HepG2 (cell line): ENCODE measurements around the gene IL13. TPM values are rescaled to one million over a fixed set of nuclear protein-coding genes. Genes with fewer than 3 reads are reported as not detected.

Source experiments
- CAMTA2 ChIP-seq: sonication (generic); formaldehyde crosslinking; IDR thresholded peaks from 2 replicates; pipeline ENCODE4 v1.4.0; 2020; ENCODE audit warnings: mild to moderate bottlenecking, missing genetic modification reagents, borderline replicate concordance
- CCAR2 ChIP-seq: fragments of 200-400 bp; formaldehyde crosslinking; optimal IDR thresholded peaks from 2 replicates; pipeline ENCODE3; 2018; ENCODE audit warnings: low read depth, mild to moderate bottlenecking, low read length, moderate library complexity
- CEBPG ChIP-seq: IDR thresholded peaks from 2 replicates; pipeline ENCODE4 v1.6.1; 2016
- E2F5 ChIP-seq: sonication (generic); formaldehyde crosslinking; conservative IDR thresholded peaks from 2 replicates; pipeline ENCODE4 v1.4.0; 2020; ENCODE audit warnings: missing genetic modification reagents
- EP300 ChIP-seq, 3 experiments: sonication (generic) in 1 of 3; formaldehyde crosslinking in 1 of 3; IDR thresholded peaks; 2 replicates each; pipeline versions ENCODE4 v1.5.1 to v1.6.1; 2011 to 2020; ENCODE audit warnings: low read depth in 2 of 3, low read length in 2 of 3, borderline replicate concordance in 1 of 3, improper control_type of control experiment in 1 of 3, mild to moderate bottlenecking in 1 of 3, missing genetic modification reagents in 1 of 3, moderate library complexity in 1 of 3
- FOXO4 ChIP-seq: sonication (generic); formaldehyde crosslinking; conservative IDR thresholded peaks from 2 replicates; pipeline ENCODE4 v1.8.1; 2023; ENCODE audit warnings: missing genetic modification reagents
- MBNL3 ChIP-seq: fragments of 250-450 bp; sonication (Bioruptor Pico); conservative IDR thresholded peaks from 2 replicates; pipeline ENCODE4 v1.8.0; 2022; ENCODE audit warnings: mild to moderate bottlenecking, inconsistent platforms
- NFE2L1 ChIP-seq: sonication (generic); formaldehyde crosslinking; IDR thresholded peaks from 2 replicates; pipeline ENCODE4 v1.4.0; 2020; ENCODE audit warnings: missing genetic modification reagents, mild to moderate bottlenecking, borderline replicate concordance
- RXRA ChIP-seq: sonication (generic); formaldehyde crosslinking; IDR thresholded peaks from 2 replicates; pipeline ENCODE4 v1.5.1; 2020; ENCODE audit warnings: missing genetic modification reagents
- SALL1 ChIP-seq: sonication (generic); formaldehyde crosslinking; IDR thresholded peaks from 2 replicates; pipeline ENCODE4 v1.8.0; 2022; ENCODE audit warnings: mild to moderate bottlenecking, missing genetic modification reagents
- SAP130 ChIP-seq: IDR thresholded peaks from 2 replicates; pipeline ENCODE4 v1.6.1; 2016; ENCODE audit warnings: low read depth
- SOX6 ChIP-seq, 2 experiments: fragments of 450-650 bp in 1 of 2; sonication (generic) in 1 of 2; formaldehyde crosslinking in 1 of 2; IDR thresholded peaks; 2 replicates each; pipeline versions ENCODE4 v1.4.0 to v1.6.1; 2017 to 2020; ENCODE audit warnings: antibody characterized with exemption in 1 of 2, mild to moderate bottlenecking in 1 of 2, missing genetic modification reagents in 1 of 2
- TEAD3 ChIP-seq: optimal IDR thresholded peaks from 2 replicates; pipeline ENCODE3; 2016; ENCODE audit warnings: borderline replicate concordance
- UBTF ChIP-seq: sonication (generic); formaldehyde crosslinking; IDR thresholded peaks from 2 replicates; pipeline ENCODE4 v1.4.0; 2020; ENCODE audit warnings: mild to moderate bottlenecking, missing genetic modification reagents
- ZFAT ChIP-seq: sonication (generic); formaldehyde crosslinking; conservative IDR thresholded peaks from 2 replicates; pipeline ENCODE4 v1.8.1; 2023; ENCODE audit warnings: missing genetic modification reagents, inconsistent platforms
- ZFX ChIP-seq: sonication (generic); formaldehyde crosslinking; IDR thresholded peaks from 2 replicates; pipeline ENCODE4 v1.4.0; 2020; ENCODE audit warnings: mild to moderate bottlenecking, low read depth, missing genetic modification reagents, moderate library complexity
- ZNF446 ChIP-seq: sonication (generic); formaldehyde crosslinking; IDR thresholded peaks from 2 replicates; pipeline ENCODE4 v1.5.0; 2020; ENCODE audit warnings: mild to moderate bottlenecking, missing genetic modification reagents
- ZNF512 ChIP-seq: sonication (generic); formaldehyde crosslinking; IDR thresholded peaks from 2 replicates; pipeline ENCODE4 v1.4.0; 2020; ENCODE audit warnings: mild to moderate bottlenecking, missing genetic modification reagents
- ZNF572 ChIP-seq: sonication (generic); formaldehyde crosslinking; IDR thresholded peaks from 2 replicates; pipeline ENCODE4 v1.5.1; 2020; ENCODE audit warnings: mild to moderate bottlenecking, missing genetic modification reagents
- ZNF790 ChIP-seq: sonication (generic); formaldehyde crosslinking; IDR thresholded peaks from 2 replicates; pipeline ENCODE4 v1.8.0; 2022; ENCODE audit warnings: missing genetic modification reagents, mild to moderate bottlenecking, borderline replicate concordance
- polyA plus RNA-seq, 8 experiments: library from polyadenylated mRNA; depleted of rRNA in 3 of 8; stranded (reverse) in 7 of 8; unstranded in 1 of 8; fragments of >200 nt; fragmentation: Illumina TruSeq in 4 of 8; extraction: Trizol in 4 of 8; gene quantifications; 2 replicates each; pipeline versions ENCODE4 v1.2.1 to v1.2.3, GENCODE V29; 2011 to 2016; ENCODE audit warnings: low read depth in 4 of 8, missing spikeins in 1 of 8, mixed read lengths in 1 of 8; ENCODE audit not compliant: insufficient read depth in 1 of 8
- total RNA-seq, 5 experiments: library from RNA; depleted of rRNA; stranded (reverse); fragments of >200 nt; fragmentation: Illumina TruSeq; extraction: Trizol; gene quantifications; 2 replicates each; pipeline ENCODE4 v1.2.3, GENCODE V29; 2016; ENCODE audit warnings: low read depth in 1 of 5
- TF ChIP-seq, protein P1 (sequence below): IDR thresholded peaks from 2 replicates; pipeline ENCODE4 v1.6.1; 2016

Gene IL13
- total and polyA plus RNA-seq, 2 of the 13 experiments (the other 11 are each of a cell fraction or from before 2014, with no cell fraction given): 0.05 TPM; not detected in 1

DNA sequence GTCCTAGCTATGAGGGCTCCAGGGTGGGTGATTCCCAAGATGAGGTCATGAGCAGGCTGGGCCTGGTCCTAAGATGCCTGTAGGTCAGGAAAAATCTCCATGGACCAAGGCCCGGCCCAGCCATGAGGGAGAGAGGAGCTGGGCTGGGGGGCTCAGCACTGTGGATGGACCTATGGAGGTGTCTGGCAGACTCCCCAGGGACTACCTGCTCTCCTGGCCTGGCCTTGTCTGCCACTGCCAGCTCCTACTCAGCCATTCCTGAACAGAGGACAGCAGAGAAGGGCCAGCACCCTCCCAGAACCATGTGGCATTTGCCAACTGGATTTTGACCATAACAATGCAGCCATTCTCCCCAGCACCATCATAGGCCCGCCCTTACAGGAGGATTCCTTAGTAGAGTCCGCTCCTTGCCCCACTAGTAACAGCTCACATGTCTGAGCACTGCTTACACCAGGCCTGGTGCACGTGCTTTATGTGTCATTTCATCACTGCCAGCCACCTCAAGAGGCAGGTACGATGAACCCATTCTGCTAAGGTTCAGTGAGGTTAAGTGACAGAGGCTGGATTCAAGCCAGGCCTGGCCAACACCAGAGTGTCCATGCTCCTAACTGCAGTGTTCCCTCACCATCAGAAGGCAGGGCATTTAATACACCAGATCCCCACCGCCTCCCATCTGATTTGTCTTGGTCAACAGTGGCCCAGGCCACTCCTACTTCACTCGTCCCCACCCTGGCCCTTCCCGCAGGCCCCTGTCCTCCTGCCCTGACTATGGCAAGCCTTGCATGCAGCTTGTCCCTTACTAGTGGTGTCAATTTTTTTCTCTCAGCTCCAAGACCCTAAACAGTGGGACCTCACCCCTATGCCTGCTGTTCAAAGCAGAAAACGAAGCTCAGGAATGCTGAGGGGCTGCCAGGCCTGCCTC, 669 bp downstream of the IL13 start (continued):
- TF ChIP-seq FOXO4 (CRISPR knock-in tag) (0 out of 2 replicates have a peak, but pooled peaks have one; percentile 43), CAMTA2 (CRISPR knock-in tag) (no peak), CCAR2 (no peak), SALL1 (peak; percentile 27; the same call in 1 of the 2 replicates), SOX6 (IDR thresholded peaks at IDR 0.05) (no peak), SOX6 (CRISPR knock-in tag; IDR thresholded peaks at IDR 0.05) (peak; percentile 44; the same call in 1 of the 2 replicates), EP300 (IDR thresholded peaks at IDR 0.05; ENCODE audit: low read depth in 2 of 2, low read length in 2 of 2) (no peak), EP300 (CRISPR knock-in tag; IDR thresholded peaks at IDR 0.05; ENCODE audit: borderline replicate concordance) (0 out of 2 replicates have a peak, but pooled peaks have one; percentile 29), UBTF (0 out of 2 replicates have a peak, but pooled peaks have one; percentile 19), SAP130 (CRISPR knock-in tag) (peak; percentile 55), RXRA (CRISPR knock-in tag) (peak; percentile 22; the same call in 1 of the 2 replicates), ZNF446 (CRISPR knock-in tag) (no peak), ZFAT (CRISPR knock-in tag) (no peak), ZNF790 (peak; percentile 36; the same call in 1 of the 2 replicates), ZFX (CRISPR knock-in tag) (peak; percentile 41), ZNF572 (CRISPR knock-in tag) (no peak), TEAD3 (CRISPR knock-in tag) (peak; percentile 10), CEBPG (CRISPR knock-in tag) (0 out of 2 replicates have a peak, but pooled peaks have one; percentile 11), ZNF512 (no peak), MBNL3 (CRISPR knock-in tag) (no peak), NFE2L1 (CRISPR knock-in tag) (no peak), E2F5 (no peak)
- TF ChIP-seq, protein P1, sequence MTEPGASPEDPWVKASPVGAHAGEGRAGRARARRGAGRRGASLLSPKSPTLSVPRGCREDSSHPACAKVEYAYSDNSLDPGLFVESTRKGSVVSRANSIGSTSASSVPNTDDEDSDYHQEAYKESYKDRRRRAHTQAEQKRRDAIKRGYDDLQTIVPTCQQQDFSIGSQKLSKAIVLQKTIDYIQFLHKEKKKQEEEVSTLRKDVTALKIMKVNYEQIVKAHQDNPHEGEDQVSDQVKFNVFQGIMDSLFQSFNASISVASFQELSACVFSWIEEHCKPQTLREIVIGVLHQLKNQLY: peak; percentile 51; the same call in 1 of the 2 replicates
